ENCODE measurements around the gene OR4S2.

Gene OR4S2

GRCh38 chr11:55658031-55658573 lies 10.0 kb downstream of the OR4S2 start:
- Histone ChIP-seq H3K4me2 (ENCODE audit: low read depth, low read length) (peak overlapping the region; percentile 87), H3K79me2 (ENCODE audit: low read length) (no peaks in the 10 kb centered on the region), H3K9me3 (replicated peaks; ENCODE audit: insufficient read depth, low read length) (no peaks in the 10 kb centered on the region), H4K20me1 (ENCODE audit: insufficient read depth, low read length) (no peaks in the 10 kb centered on the region), H3K4me1 (ENCODE audit: low read length) (peaks cover 16% of the 10 kb centered on the region), H3K4me3 (ENCODE audit: low read length) (peak overlapping the region; percentile 27; the same call in 1 of the 2 replicates), H3K9me2 (replicated peaks; ENCODE audit: insufficient read depth, low read length) (no peaks in the 10 kb centered on the region), H3K27ac (ENCODE audit: low read length) (peak overlapping the region; percentile 86), H3K9ac (ENCODE audit: low read length) (peak overlapping the region; percentile 30; the same call in 1 of the 2 replicates), H3K36me3 (replicated peaks; ENCODE audit: insufficient read depth, low read length) (no peaks in the 10 kb centered on the region), H3K27me3 (replicated peaks; ENCODE audit: insufficient read depth, low read length) (no peaks in the 10 kb centered on the region), H3F3A (ENCODE audit: insufficient read depth, low read length) (peaks cover 13% of the 10 kb centered on the region), H2AFZ (ENCODE audit: low read length) (peak overlapping the region; percentile 30)
- peak; percentile 90 for DNase-seq
- TF ChIP-seq EZH2 (optimal IDR thresholded peaks at IDR 0.05; ENCODE audit: low read depth, low read length) (no peak), CTCF (IDR thresholded peaks at IDR 0.05; ENCODE audit: low read length) (no peak), EZH2phosphoT487 (IDR thresholded peaks at IDR 0.05; ENCODE audit: low read length) (no peak)

- no peaks in the 10 kb centered on the region for H3K36me3 ChIP-seq (replicated peaks; ENCODE audit: insufficient read depth, low read length)
- no peaks in the 10 kb centered on the region for H3K9me2 ChIP-seq (replicated peaks; ENCODE audit: insufficient read depth, low read length)
- H3K9me3 ChIP-seq (replicated peaks; ENCODE audit: insufficient read depth, low read length): no peaks in the 10 kb centered on the region
- no peaks in the 10 kb centered on the region for H3K79me2 ChIP-seq (ENCODE audit: low read length)
- peak overlapping the region; percentile 30; the same call in 1 of the 2 replicates for H3K9ac ChIP-seq (ENCODE audit: low read length)
- TF ChIP-seq EZH2phosphoT487 (IDR thresholded peaks at IDR 0.05; ENCODE audit: low read length) (no peak), CTCF (IDR thresholded peaks at IDR 0.05; ENCODE audit: low read length) (no peak), EZH2 (optimal IDR thresholded peaks at IDR 0.05; ENCODE audit: low read depth, low read length) (no peak)
- peaks cover 13% of the 10 kb centered on the region for H3F3A ChIP-seq (ENCODE audit: insufficient read depth, low read length)
- H3K4me1 ChIP-seq (ENCODE audit: low read length): peaks cover 16% of the 10 kb centered on the region
- peak overlapping the region; percentile 7; the same call in 1 of the 2 replicates for H3K4me3 ChIP-seq (ENCODE audit: low read length)
- peak overlapping the region; percentile 5 for H2AFZ ChIP-seq (ENCODE audit: low read length)
- peak overlapping the region; percentile 87 for H3K4me2 ChIP-seq (ENCODE audit: low read depth, low read length)
- H3K27me3 ChIP-seq (replicated peaks; ENCODE audit: insufficient read depth, low read length): no peaks in the 10 kb centered on the region
- peak overlapping the region; percentile 86 for H3K27ac ChIP-seq (ENCODE audit: low read length)
- no peaks in the 10 kb centered on the region for H4K20me1 ChIP-seq (ENCODE audit: insufficient read depth, low read length)
- no peak for DNase-seq
Measured at GRCh38 chr11:55658608-55659007, 10.5 kb downstream of the OR4S2 start.

GRCh38 chr11:55661901-55662300 lies 13.8 kb downstream of the OR4S2 start, which contains the start of gene OR4C6:
Gene OR4C6 (plus strand): TSS chr11:55662201. CDS start chr11:55665167, 2,966 bp downstream.
- no peak for DNase-seq
- Histone ChIP-seq H2AFZ (ENCODE audit: low read length) (no peak within 1 kb of the TSS), H3K4me3 (ENCODE audit: low read length) (no peak within 1 kb of the TSS), H3K27me3 (replicated peaks; ENCODE audit: insufficient read depth, low read length) (no peaks in the 10 kb centered on the region), H3K9me3 (replicated peaks; ENCODE audit: insufficient read depth, low read length) (no peaks in the 10 kb centered on the region), H3K4me2 (ENCODE audit: low read depth, low read length) (no peak within 1 kb of the TSS), H3K4me1 (ENCODE audit: low read length) (peaks cover 16% of the 10 kb centered on the region), H3K36me3 (replicated peaks; ENCODE audit: insufficient read depth, low read length) (no peaks in the 10 kb centered on the region), H4K20me1 (ENCODE audit: insufficient read depth, low read length) (no peaks in the 10 kb centered on the region), H3F3A (ENCODE audit: insufficient read depth, low read length) (peaks cover 13% of the 10 kb centered on the region), H3K9me2 (replicated peaks; ENCODE audit: insufficient read depth, low read length) (no peaks in the 10 kb centered on the region), H3K9ac (ENCODE audit: low read length) (no peak within 1 kb of the TSS), H3K79me2 (ENCODE audit: low read length) (no peaks in the 10 kb centered on the region), H3K27ac (ENCODE audit: low read length) (no peak within 1 kb of the TSS)
- TF ChIP-seq CTCF (IDR thresholded peaks at IDR 0.05; ENCODE audit: low read length) (no peak), EZH2 (optimal IDR thresholded peaks at IDR 0.05; ENCODE audit: low read depth, low read length) (no peak), EZH2phosphoT487 (IDR thresholded peaks at IDR 0.05; ENCODE audit: low read length) (no peak)
